Astrocyte (in vitro differentiated cells and primary cell): ENCODE measurements around the gene ATL2.

ENCODE experiments used
- EZH2 ChIP-seq: IDR thresholded peaks from 2 replicates; pipeline ENCODE4 v1.6.1; 2012; ENCODE audit warnings: mild to moderate bottlenecking, low read length, inconsistent platforms; ENCODE audit not compliant: insufficient read depth
- TF ChIP-seq, protein P1 (sequence below): IDR thresholded peaks from 2 replicates; pipeline ENCODE4 v1.5.1; 2011; ENCODE audit warnings: low read depth, mild to moderate bottlenecking, inconsistent platforms, low read length, moderate library complexity; ENCODE audit not compliant: insufficient read depth

DNA sequence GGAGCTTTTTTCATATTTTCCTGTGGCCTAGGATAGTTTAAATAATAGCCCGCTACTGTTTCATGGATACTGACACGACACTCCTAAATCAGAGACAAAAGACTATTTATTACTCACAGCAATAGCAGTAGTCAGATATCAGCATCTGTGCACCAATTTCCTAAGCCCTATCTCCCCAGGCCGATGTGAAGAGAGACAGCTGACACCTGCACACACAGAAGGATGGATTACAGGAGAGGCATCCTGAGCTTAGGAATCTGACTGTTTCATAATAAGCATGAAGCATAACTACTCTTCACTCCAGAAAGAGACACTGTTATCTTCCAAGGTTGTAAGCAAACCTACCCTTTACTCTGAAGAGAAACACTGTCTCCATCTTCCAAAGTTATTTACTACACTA lies 105.4 kb downstream of the ATL2 start:
- TF ChIP-seq, protein P1, sequence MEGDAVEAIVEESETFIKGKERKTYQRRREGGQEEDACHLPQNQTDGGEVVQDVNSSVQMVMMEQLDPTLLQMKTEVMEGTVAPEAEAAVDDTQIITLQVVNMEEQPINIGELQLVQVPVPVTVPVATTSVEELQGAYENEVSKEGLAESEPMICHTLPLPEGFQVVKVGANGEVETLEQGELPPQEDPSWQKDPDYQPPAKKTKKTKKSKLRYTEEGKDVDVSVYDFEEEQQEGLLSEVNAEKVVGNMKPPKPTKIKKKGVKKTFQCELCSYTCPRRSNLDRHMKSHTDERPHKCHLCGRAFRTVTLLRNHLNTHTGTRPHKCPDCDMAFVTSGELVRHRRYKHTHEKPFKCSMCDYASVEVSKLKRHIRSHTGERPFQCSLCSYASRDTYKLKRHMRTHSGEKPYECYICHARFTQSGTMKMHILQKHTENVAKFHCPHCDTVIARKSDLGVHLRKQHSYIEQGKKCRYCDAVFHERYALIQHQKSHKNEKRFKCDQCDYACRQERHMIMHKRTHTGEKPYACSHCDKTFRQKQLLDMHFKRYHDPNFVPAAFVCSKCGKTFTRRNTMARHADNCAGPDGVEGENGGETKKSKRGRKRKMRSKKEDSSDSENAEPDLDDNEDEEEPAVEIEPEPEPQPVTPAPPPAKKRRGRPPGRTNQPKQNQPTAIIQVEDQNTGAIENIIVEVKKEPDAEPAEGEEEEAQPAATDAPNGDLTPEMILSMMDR: no peak
- no peak for TF ChIP-seq EZH2
